ENCODE data around the gene ANKS1B. TPM values are rescaled to one million over a fixed set of nuclear protein-coding genes. Genes with fewer than 3 reads are reported as not detected.

The ANKS1B gene
- total RNA-seq, 1 donor from 2014 or later: 2.4 TPM

- no peaks in the 10 kb centered on the region for H3K27me3 Mint-ChIP-seq (ENCODE audit: low read depth, unreplicated experiment)
- Histone ChIP-seq H3K9me3 (ENCODE audit: insufficient read depth, low read depth, low read length) (no peaks in the 10 kb centered on the region), H3K36me3 (ENCODE audit: insufficient read depth, low read length) (no peaks in the 10 kb centered on the region), H4K20me1 (ENCODE audit: insufficient read depth, low read length) (no peaks in the 10 kb centered on the region), H3K27me3 (ENCODE audit: insufficient read depth, low read length) (no peaks in the 10 kb centered on the region), H3K79me2 (ENCODE audit: insufficient read depth, low read length) (no peaks in the 10 kb centered on the region), H3K4me3 (ENCODE audit: insufficient read depth, low read depth, low read length) (no peak overlapping the region), H3K27ac (ENCODE audit: low read depth, low read length) (peak overlapping the region; percentile 64), H3K4me1 (ENCODE audit: insufficient read depth, low read length) (peaks cover 4% of the 10 kb centered on the region), H3K4me2 (ENCODE audit: low read length) (no peak overlapping the region), H3K9ac (ENCODE audit: low read length) (no peak overlapping the region), H2AFZ (ENCODE audit: low read depth, low read length) (no peak overlapping the region)
- H3K4me3 Mint-ChIP-seq (ENCODE audit: unreplicated experiment): no peak overlapping the region
- no peak for TF ChIP-seq EZH2 (IDR thresholded peaks at IDR 0.05; ENCODE audit: insufficient read depth, low read length)
- TF ChIP-seq CTCF (IDR thresholded peaks at IDR 0.05; ENCODE audit: insufficient read depth, low read depth, low read length): no peak
- no peak for DNase-seq (ENCODE audit: low read depth)
- H3K9me3 Mint-ChIP-seq (ENCODE audit: unreplicated experiment): no peaks in the 10 kb centered on the region
- peaks cover 6% of the 10 kb centered on the region for H3K4me1 Mint-ChIP-seq (ENCODE audit: low read depth, unreplicated experiment)
- no peaks in the 10 kb centered on the region for H3K36me3 Mint-ChIP-seq (ENCODE audit: low read depth, unreplicated experiment)
- no peak for FAIRE-seq
- no peak overlapping the region for H3K27ac Mint-ChIP-seq (ENCODE audit: unreplicated experiment)
Observed at GRCh38 chr12:99054601-99055128, 930.1 kb downstream of the ANKS1B start.

GRCh38 chr12:99053616-99054362, 930.9 kb downstream of the ANKS1B start:
- H3K4me3 Mint-ChIP-seq (ENCODE audit: unreplicated experiment): no peak overlapping the region
- Histone ChIP-seq H3K36me3 (ENCODE audit: insufficient read depth, low read length) (no peaks in the 10 kb centered on the region), H3K27me3 (ENCODE audit: insufficient read depth, low read length) (no peaks in the 10 kb centered on the region), H4K20me1 (ENCODE audit: insufficient read depth, low read length) (no peaks in the 10 kb centered on the region), H3K4me1 (ENCODE audit: insufficient read depth, low read length) (peaks cover 4% of the 10 kb centered on the region), H2AFZ (ENCODE audit: low read depth, low read length) (no peak overlapping the region), H3K9ac (ENCODE audit: low read length) (no peak overlapping the region), H3K27ac (ENCODE audit: low read depth, low read length) (peak overlapping the region; percentile 64), H3K9me3 (ENCODE audit: insufficient read depth, low read depth, low read length) (no peaks in the 10 kb centered on the region), H3K4me2 (ENCODE audit: low read length) (peak overlapping the region; percentile 35), H3K79me2 (ENCODE audit: insufficient read depth, low read length) (no peaks in the 10 kb centered on the region), H3K4me3 (ENCODE audit: insufficient read depth, low read depth, low read length) (no peak overlapping the region)
- H3K27ac Mint-ChIP-seq (ENCODE audit: unreplicated experiment): no peak overlapping the region
- FAIRE-seq (no peak), DNase-seq (ENCODE audit: low read depth) (peak; percentile 49)
- H3K9me3 Mint-ChIP-seq (ENCODE audit: unreplicated experiment): no peaks in the 10 kb centered on the region
- H3K36me3 Mint-ChIP-seq (ENCODE audit: low read depth, unreplicated experiment): no peaks in the 10 kb centered on the region
- no peak for TF ChIP-seq CTCF (IDR thresholded peaks at IDR 0.05; ENCODE audit: insufficient read depth, low read depth, low read length)
- TF ChIP-seq EZH2 (IDR thresholded peaks at IDR 0.05; ENCODE audit: insufficient read depth, low read length): no peak
- no peaks in the 10 kb centered on the region for H3K27me3 Mint-ChIP-seq (ENCODE audit: low read depth, unreplicated experiment)
- peaks cover 6% of the 10 kb centered on the region for H3K4me1 Mint-ChIP-seq (ENCODE audit: low read depth, unreplicated experiment)

- H3K9ac ChIP-seq (ENCODE audit: low read length): no peak overlapping the region
- Mint-ChIP-seq H3K36me3 (ENCODE audit: low read depth, unreplicated experiment) (no peaks in the 10 kb centered on the region), H3K27me3 (ENCODE audit: low read depth, unreplicated experiment) (no peaks in the 10 kb centered on the region), H3K4me3 (ENCODE audit: unreplicated experiment) (no peak overlapping the region), H3K9me3 (ENCODE audit: unreplicated experiment) (no peaks in the 10 kb centered on the region), H3K27ac (ENCODE audit: unreplicated experiment) (no peak overlapping the region), H3K4me1 (ENCODE audit: low read depth, unreplicated experiment) (peaks cover 6% of the 10 kb centered on the region)
- H3K4me2 ChIP-seq (ENCODE audit: low read length): no peak overlapping the region
- H3K36me3 ChIP-seq (ENCODE audit: insufficient read depth, low read length): no peaks in the 10 kb centered on the region
- H4K20me1 ChIP-seq (ENCODE audit: insufficient read depth, low read length): no peaks in the 10 kb centered on the region
- no peaks in the 10 kb centered on the region for H3K9me3 ChIP-seq (ENCODE audit: insufficient read depth, low read depth, low read length)
- no peak overlapping the region for H2AFZ ChIP-seq (ENCODE audit: low read depth, low read length)
- H3K27me3 ChIP-seq (ENCODE audit: insufficient read depth, low read length): no peaks in the 10 kb centered on the region
- no peak for TF ChIP-seq CTCF (IDR thresholded peaks at IDR 0.05; ENCODE audit: insufficient read depth, low read depth, low read length)
- no peak for TF ChIP-seq EZH2 (IDR thresholded peaks at IDR 0.05; ENCODE audit: insufficient read depth, low read length)
- peaks cover 4% of the 10 kb centered on the region for H3K4me1 ChIP-seq (ENCODE audit: insufficient read depth, low read length)
- no peak for FAIRE-seq
- DNase-seq (ENCODE audit: low read depth): no peak
- no peaks in the 10 kb centered on the region for H3K79me2 ChIP-seq (ENCODE audit: insufficient read depth, low read length)
- H3K4me3 ChIP-seq (ENCODE audit: insufficient read depth, low read depth, low read length): no peak overlapping the region
- H3K27ac ChIP-seq (ENCODE audit: low read depth, low read length): no peak overlapping the region
Observed at GRCh38 chr12:99049774-99050173, 935.0 kb downstream of the ANKS1B start.
